HUES64 (cell line): ENCODE data around the gene TAF1D.

Source experiments
- H3K27ac ChIP-seq: 2 replicates; pipeline ENCODE4 v1.7.0; 2013; ENCODE audit warnings: low read depth, low read length, inconsistent platforms
- H3K27me3 ChIP-seq: 2 replicates; pipeline ENCODE4 v1.6.1; 2013; ENCODE audit warnings: mild to moderate bottlenecking, low read length; ENCODE audit not compliant: insufficient read depth
- H3K36me3 ChIP-seq: 2 replicates; pipeline ENCODE4 v1.6.1; 2013; ENCODE audit warnings: mild to moderate bottlenecking, low read length; ENCODE audit not compliant: insufficient read depth
- H3K4me1 ChIP-seq: 2 replicates; pipeline ENCODE4 v1.6.1; 2013; ENCODE audit warnings: mild to moderate bottlenecking, low read length, moderate library complexity; ENCODE audit not compliant: insufficient read depth
- H3K4me3 ChIP-seq: 2 replicates; pipeline ENCODE4 v1.5.1; 2013; ENCODE audit warnings: mild to moderate bottlenecking, low read length, moderate library complexity
- H3K9ac ChIP-seq: 2 replicates; pipeline ENCODE4 v1.6.1; 2013; ENCODE audit warnings: mild to moderate bottlenecking, low read depth, low read length
- H3K9me3 ChIP-seq: 2 replicates; pipeline ENCODE4 v1.6.1; 2013; ENCODE audit warnings: low read depth, low read length; ENCODE audit not compliant: insufficient read depth
- WGBS: fragments of 150-250, 120-280 bp; methylation state at CpG from one replicate; pipeline ENCODE4 v1.1.7; 2013; ENCODE audit warnings: missing lambda C conversion rate; 5-methylcytosine and 5-hydroxymethylcytosine counted together

The TAF1D gene

DNA sequence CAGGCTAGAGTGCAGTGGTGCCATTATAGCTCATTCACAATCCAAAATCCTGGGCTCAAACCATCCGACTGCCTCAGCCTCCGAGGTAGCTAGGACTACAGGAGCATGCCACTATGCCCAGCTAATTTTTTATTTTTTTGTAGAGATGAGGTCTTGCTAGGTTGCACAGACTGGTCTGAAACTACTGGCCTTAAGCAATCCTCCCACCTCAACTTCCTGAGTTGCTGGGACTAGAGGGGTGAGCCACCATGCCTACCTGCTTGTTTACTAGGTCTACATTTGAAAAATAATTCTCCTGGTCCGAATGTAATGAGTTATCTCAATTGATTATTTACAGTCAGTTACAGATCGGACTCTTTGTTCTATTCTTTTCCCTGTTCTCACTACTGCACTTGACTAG, 22.0 kb downstream of the TAF1D start:
- no peak overlapping the region for H3K4me3 ChIP-seq
- H3K9me3 ChIP-seq, result no peaks in the 10 kb centered on the region
- 0 out of 2 replicates have a peak, but pooled peaks cover 3% of the 10 kb centered on the region for H3K4me1 ChIP-seq
- peaks cover 72% of the 10 kb centered on the region for H3K36me3 ChIP-seq
- no peak overlapping the region for H3K27ac ChIP-seq
- 96% methylated on average over 3 of the region's 4 CpGs for WGBS
- no peaks in the 10 kb centered on the region for H3K27me3 ChIP-seq
- no peak overlapping the region for H3K9ac ChIP-seq

DNA sequence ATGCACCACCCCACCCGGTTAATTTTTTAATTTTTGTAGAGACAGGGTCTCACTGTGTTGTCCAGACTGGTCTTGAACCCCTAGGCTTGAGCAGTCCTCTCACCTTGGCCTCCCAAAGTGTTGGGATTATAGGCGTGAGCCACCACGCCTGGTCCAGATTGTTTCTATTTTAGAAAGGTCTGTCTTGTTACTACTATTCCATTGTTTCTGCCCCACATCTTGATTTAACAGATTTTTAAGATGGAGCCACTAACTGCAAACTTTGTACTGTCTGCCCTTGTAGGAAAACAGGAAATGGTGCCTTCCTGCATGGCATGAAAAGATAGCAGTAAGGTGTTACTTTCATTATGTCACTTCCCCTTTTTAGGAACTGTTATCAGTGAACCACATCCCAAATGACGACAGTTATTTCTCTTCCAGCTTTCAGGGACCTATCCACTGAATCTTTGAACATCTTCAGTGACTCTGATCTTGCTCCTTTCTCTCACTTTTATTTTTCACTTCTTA, 23.2 kb downstream of the TAF1D start:
- 94% methylated on average over 4 of the region's 4 CpGs for WGBS

DNA sequence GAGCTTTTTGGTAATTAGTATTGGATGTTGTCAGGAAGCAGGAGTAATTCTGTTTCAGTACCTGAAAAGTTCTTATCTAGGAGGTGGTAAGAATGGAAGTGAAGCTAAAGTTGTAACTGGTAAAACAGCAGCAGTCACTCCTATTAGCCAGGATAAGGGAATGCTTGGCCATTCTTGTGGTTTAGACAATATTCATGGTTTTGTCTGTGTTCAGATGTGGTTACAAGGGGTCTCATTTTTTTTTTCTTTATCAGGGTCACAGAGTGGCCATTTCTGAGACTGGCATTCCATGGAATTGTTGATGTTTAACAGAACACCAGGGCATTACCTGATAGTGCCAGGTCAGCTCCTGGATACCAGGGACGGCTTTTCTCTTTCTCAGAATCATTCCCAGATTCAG, 23.8 kb downstream of the TAF1D start:
- no peak overlapping the region for H3K9ac ChIP-seq
- no peak overlapping the region for H3K27ac ChIP-seq

More for the DNA sequence above, 23.2 kb downstream of the TAF1D start:
- no peaks in the 10 kb centered on the region for H3K9me3 ChIP-seq
- H3K27ac ChIP-seq, result no peak overlapping the region
- no peak overlapping the region for H3K4me3 ChIP-seq
- 0 out of 2 replicates have a peak, but pooled peaks cover 3% of the 10 kb centered on the region for H3K4me1 ChIP-seq
- no peaks in the 10 kb centered on the region for H3K27me3 ChIP-seq
- peaks cover 60% of the 10 kb centered on the region for H3K36me3 ChIP-seq
- H3K9ac ChIP-seq, result no peak overlapping the region

DNA sequence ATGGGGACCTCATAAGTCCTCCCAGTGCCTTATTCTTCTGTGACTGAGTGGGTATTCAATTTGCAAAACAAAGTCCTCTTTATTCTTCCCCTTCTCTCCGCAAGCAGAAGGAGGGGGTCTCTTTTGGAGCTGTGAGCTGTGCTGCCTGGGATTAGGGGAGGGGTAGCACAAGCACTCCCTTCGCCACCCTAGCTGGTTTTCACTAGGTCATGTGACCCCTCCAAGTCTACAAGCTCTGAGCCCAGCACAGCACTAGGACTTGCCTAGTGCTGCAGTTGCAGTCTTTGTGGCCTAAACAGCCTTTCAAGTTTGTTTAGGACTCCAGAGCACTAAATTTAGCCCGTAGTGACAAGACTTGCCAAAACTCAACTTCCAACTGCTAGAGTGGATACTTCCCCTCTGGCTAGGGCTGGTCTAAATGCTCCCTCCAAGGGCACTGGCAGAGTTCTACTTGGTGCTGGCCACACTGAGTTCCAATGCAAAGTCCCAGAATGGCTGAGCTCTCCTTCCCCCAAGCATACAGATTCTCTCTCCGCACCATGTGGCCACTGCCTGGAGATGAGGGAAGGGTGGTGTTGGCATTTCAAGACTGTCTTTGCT, 25.4 kb downstream of the TAF1D start:
- Histone ChIP-seq H3K36me3 (peaks cover 56% of the 10 kb centered on the region), H3K4me3 (no peak overlapping the region), H3K9ac (no peak overlapping the region), H3K27ac (no peak overlapping the region), H3K9me3 (no peaks in the 10 kb centered on the region), H3K27me3 (no peaks in the 10 kb centered on the region), H3K4me1 (0 out of 2 replicates have a peak, but pooled peaks cover 3% of the 10 kb centered on the region)
- WGBS, result 95% methylated on average over 3 of the region's 4 CpGs

More for the DNA sequence above, 23.8 kb downstream of the TAF1D start:
- Histone ChIP-seq H3K36me3 (peaks cover 58% of the 10 kb centered on the region), H3K9me3 (no peaks in the 10 kb centered on the region), H3K27me3 (no peaks in the 10 kb centered on the region), H3K4me3 (no peak overlapping the region), H3K4me1 (0 out of 2 replicates have a peak, but pooled peaks cover 3% of the 10 kb centered on the region)
- 86% methylated on average over 1 of the region's 1 CpG for WGBS

DNA sequence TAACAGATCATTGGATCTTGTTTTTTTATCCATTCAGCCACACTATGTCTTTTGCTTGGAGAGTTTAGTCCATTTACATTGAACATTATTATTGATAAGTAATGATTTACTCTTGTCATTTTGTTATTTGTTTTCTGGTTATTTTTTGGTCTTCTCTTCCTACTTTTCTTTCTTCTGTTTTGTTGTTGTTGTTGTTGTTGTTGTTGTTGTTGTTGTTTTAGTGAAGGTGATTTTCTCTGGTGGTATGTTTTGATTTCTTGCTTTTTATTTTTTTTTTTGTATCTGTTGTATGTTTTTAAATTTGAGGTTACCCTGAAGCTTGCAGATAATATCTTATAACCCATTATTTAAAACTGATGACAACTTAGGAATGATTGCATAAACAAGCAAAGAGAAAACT, 28.6 kb downstream of the TAF1D start:
- peaks cover 13% of the 10 kb centered on the region; the same call in 1 of the 2 replicates for H3K9me3 ChIP-seq
- peaks cover 76% of the 10 kb centered on the region for H3K36me3 ChIP-seq
- no peak overlapping the region for H3K27ac ChIP-seq
- no peak overlapping the region for H3K9ac ChIP-seq
- H3K4me3 ChIP-seq, result no peak overlapping the region
- H3K4me1 ChIP-seq, result 0 out of 2 replicates have a peak, but pooled peaks cover 3% of the 10 kb centered on the region
- no peaks in the 10 kb centered on the region for H3K27me3 ChIP-seq

DNA sequence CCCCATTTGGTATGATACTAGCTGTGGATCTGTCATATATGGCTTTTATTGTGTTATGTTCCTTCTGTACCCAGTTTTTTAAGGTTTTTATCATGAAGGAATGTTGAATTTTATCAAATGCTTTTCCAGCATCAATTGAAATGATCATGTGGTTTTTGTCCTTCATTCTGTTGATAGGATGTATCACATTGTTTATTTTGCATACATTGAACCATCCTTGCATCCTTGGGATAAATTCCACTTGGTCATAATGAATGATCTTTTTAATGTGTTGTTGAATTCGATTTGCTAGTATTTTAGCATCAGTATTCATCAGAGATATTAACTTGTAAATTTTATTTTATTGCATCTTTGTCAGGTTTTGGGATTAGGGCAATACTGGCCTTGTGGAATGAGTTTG, 31.1 kb downstream of the TAF1D start:
- Histone ChIP-seq H3K4me1 (no peaks in the 10 kb centered on the region), H3K27me3 (no peaks in the 10 kb centered on the region), H3K36me3 (peaks cover 79% of the 10 kb centered on the region), H3K9ac (no peak overlapping the region), H3K4me3 (no peak overlapping the region), H3K9me3 (peaks cover 13% of the 10 kb centered on the region; the same call in 1 of the 2 replicates), H3K27ac (no peak overlapping the region)
- no CpG with 5 or more reads among the region's 1 CpG for WGBS

DNA sequence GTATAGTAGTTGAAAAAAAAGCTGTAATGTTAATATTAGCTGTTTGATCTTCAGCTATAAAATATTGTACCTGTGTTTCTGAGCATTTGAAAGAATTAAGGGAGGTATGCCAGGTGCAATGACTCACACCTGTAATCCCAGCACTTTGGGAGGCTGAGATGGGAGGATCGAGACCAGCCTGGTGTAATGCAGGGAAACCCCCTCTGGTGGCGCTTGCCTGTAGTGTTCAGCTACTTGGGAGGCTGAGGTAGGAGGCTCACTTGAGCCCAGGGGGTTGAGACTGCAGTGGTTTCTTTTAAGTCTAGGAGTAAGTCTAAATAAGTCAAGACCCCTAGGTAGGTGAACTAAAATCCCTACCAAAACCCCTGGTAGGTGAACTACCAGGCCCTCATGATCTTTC, 37.1 kb downstream of the TAF1D start:
- WGBS, result 98% methylated on average over 2 of the region's 2 CpGs
- H3K27ac ChIP-seq, result no peak overlapping the region
- H3K9ac ChIP-seq, result no peak overlapping the region
- H3K9me3 ChIP-seq, result 0 out of 2 replicates have a peak, but pooled peaks cover 4% of the 10 kb centered on the region
- no peak overlapping the region for H3K4me3 ChIP-seq
- H3K4me1 ChIP-seq, result no peaks in the 10 kb centered on the region
- H3K36me3 ChIP-seq, result peaks cover 95% of the 10 kb centered on the region
- H3K27me3 ChIP-seq, result no peaks in the 10 kb centered on the region

DNA sequence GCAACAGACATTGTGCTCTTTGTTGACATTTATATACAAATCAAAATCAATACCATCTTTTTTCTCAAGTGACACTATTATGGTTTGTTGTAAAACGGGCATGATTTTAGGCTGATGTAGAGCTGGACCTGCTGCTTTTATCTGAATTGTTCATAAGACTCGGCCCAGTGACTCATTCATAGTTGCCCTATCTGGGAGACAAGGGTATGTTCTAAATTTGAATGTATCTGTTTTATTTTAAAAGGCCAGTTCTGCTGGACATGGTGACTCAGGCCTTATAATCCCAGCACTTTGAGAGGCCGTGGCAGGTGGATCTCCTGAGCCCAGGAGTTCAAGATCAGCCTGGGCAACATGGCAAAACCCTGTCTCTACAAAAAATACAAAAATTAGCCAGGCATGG, 40.5 kb downstream of the TAF1D start:
- no peak overlapping the region for H3K4me3 ChIP-seq
- H3K36me3 ChIP-seq, result peaks cover 95% of the 10 kb centered on the region
- WGBS, result 89% methylated on average over 3 of the region's 3 CpGs
- no peaks in the 10 kb centered on the region for H3K27me3 ChIP-seq
- no peak overlapping the region for H3K27ac ChIP-seq
- no peaks in the 10 kb centered on the region for H3K9me3 ChIP-seq
- no peaks in the 10 kb centered on the region for H3K4me1 ChIP-seq
- no peak overlapping the region for H3K9ac ChIP-seq

DNA sequence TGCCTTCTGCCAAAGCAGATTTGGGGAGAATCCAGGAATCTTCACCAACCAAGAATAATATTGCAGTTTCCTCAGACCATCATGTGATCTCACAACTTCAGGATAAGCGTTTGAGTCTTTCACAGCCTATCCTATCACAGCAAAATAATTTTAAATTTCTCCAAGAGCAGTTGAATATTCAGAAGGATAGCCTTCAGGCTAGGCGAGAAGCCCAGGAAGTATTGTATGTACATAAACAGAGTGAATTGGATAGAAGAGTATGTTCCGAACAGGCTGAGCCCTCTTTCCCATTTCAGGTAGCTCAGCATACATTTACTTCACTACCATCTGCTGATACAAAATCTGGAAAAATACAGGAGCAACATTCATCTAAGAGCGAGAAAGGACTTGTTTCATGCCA, 43.7 kb downstream of the TAF1D start:
- Histone ChIP-seq H3K36me3 (peaks cover 92% of the 10 kb centered on the region), H3K4me1 (no peaks in the 10 kb centered on the region), H3K4me3 (no peak overlapping the region), H3K9me3 (no peaks in the 10 kb centered on the region), H3K27ac (no peak overlapping the region), H3K27me3 (no peaks in the 10 kb centered on the region), H3K9ac (no peak overlapping the region)
- 90% methylated on average over 4 of the region's 4 CpGs for WGBS

DNA sequence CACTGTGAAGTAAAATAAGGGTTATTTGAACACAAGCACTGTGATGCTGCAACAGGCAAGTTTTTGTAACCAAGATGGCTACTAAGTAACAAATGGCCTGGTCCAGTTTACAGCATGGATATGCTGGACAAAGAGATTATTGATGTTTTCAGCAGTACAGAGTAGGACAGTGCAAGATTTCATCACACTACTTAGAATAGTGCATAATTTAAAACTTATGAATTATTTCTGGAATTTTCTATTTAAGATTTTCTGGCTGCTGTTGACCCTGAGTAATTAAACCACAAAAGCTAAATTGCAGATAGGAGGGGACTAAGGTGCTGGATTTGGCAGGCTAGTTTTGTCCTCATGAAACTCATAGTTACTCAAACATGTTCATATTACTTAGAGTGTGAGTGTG, 46.7 kb downstream of the TAF1D start:
- no peak overlapping the region for H3K27ac ChIP-seq
- H3K4me1 ChIP-seq, result no peaks in the 10 kb centered on the region
- no peaks in the 10 kb centered on the region for H3K9me3 ChIP-seq
- H3K27me3 ChIP-seq, result no peaks in the 10 kb centered on the region
- H3K36me3 ChIP-seq, result peaks cover 89% of the 10 kb centered on the region
- no peak overlapping the region for H3K9ac ChIP-seq
- no peak overlapping the region for H3K4me3 ChIP-seq

DNA sequence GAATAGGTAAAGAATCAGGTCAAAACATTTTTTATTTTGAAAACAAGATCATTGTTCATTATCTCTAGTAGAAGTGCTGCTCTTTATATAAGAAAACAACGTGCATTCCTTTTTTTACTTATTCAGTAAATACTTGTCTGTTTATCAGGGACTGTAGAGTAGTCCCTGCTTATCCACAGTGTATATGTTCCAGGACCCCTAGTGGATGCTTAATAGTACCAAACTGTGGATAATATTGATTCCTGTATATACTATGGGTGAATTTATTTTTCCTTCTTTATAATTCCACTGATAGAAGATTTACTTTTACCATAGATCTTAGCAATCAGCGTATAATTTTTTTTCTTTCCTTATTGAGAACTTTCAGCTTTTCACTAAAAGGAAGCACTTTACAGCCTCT, 47.2 kb downstream of the TAF1D start:
- Histone ChIP-seq H3K9me3 (no peaks in the 10 kb centered on the region), H3K9ac (no peak overlapping the region), H3K4me3 (no peak overlapping the region), H3K27ac (no peak overlapping the region), H3K4me1 (no peaks in the 10 kb centered on the region), H3K36me3 (peaks cover 89% of the 10 kb centered on the region), H3K27me3 (no peaks in the 10 kb centered on the region)
- 96% methylated on average over 1 of the region's 2 CpGs for WGBS

DNA sequence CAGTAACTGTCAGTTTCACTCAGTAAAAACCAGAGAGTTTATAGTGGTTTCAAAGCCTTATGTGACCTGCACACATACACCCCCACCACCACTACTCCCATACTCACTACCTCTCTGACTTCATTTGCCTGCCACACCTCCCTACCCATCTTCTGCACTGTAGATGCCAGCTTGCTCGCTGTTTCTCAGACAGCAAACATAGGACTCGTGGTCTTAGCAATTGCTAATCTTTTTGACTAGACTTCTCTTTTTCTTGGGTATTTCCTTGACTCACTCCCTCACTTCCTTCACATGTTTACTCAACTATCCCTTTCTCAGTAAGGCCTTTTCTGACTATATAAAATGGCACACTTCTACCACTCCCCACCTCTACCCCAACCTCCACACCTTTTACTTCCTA, 52.1 kb downstream of the TAF1D start:
- Histone ChIP-seq H3K4me1 (no peaks in the 10 kb centered on the region), H3K36me3 (peaks cover 86% of the 10 kb centered on the region), H3K9me3 (no peaks in the 10 kb centered on the region), H3K4me3 (no peak overlapping the region), H3K27ac (no peak overlapping the region), H3K9ac (no peak overlapping the region), H3K27me3 (no peaks in the 10 kb centered on the region)
- WGBS, result 75% methylated on average over 2 of the region's 2 CpGs
